Hematopoietic multipotent progenitor cell treated with erythropoietin and hydrocortisone succinate and interleukin-3 and kit ligand, for 4 days (in vitro differentiated cells): ENCODE measurements around the gene MCUB.
A peak's percentile ranks its signal among the peaks of the same experiment; 100 is the strongest.
"Not testable (repeated sequence)": the region's sequence is repeated elsewhere in the genome, so short reads cannot be mapped to it uniquely, and the experiment has no call there.

Experiments
- DNase-seq: peaks from one replicate; pipeline ENCODE4 v3.0.0-alpha.2; 2015

MCUB gene

GRCh38 chr4:109640644-109641043, 80.6 kb downstream of the MCUB start:
- DNase-seq = no peak

GRCh38 chr4:109645874-109646710, 86.0 kb downstream of the MCUB start:
- no peak for DNase-seq

- no peak for DNase-seq
Observed at GRCh38 chr4:109648266-109648996, 88.4 kb downstream of the MCUB start.

- no peak for DNase-seq
Observed at GRCh38 chr4:109648997-109649575, 89.0 kb downstream of the MCUB start.

- no peak for DNase-seq
Observed at GRCh38 chr4:109649872-109650271, 89.8 kb downstream of the MCUB start.

- DNase-seq = no peak
Observed at GRCh38 chr4:109655396-109655795, 95.3 kb downstream of the MCUB start.

GRCh38 chr4:109657854-109658418, 97.9 kb downstream of the MCUB start:
- no peak for DNase-seq

GRCh38 chr4:109658871-109659410, 98.9 kb downstream of the MCUB start:
- DNase-seq = peak; percentile 27

- no peak for DNase-seq
Observed at GRCh38 chr4:109662116-109662515, 102.1 kb downstream of the MCUB start.

- no peak for DNase-seq
Observed at GRCh38 chr4:109662771-109663170, 102.7 kb downstream of the MCUB start.

- DNase-seq = no peak
Observed at GRCh38 chr4:109665783-109666485, 105.9 kb downstream of the MCUB start.

- no peak for DNase-seq
Observed at GRCh38 chr4:109671350-109671749, 111.3 kb downstream of the MCUB start.

- DNase-seq = peak; percentile 68
Observed at GRCh38 chr4:109672169-109672930, 112.3 kb downstream of the MCUB start.

GRCh38 chr4:109673303-109673702, 113.3 kb downstream of the MCUB start:
- no peak for DNase-seq

GRCh38 chr4:109675181-109675580, 115.1 kb downstream of the MCUB start:
- DNase-seq = no peak

- DNase-seq = no peak
Observed at GRCh38 chr4:109675843-109676242, 115.8 kb downstream of the MCUB start.

GRCh38 chr4:109676886-109677285, 116.8 kb downstream of the MCUB start:
- peak; percentile 33 for DNase-seq

GRCh38 chr4:109678472-109678871, 118.4 kb downstream of the MCUB start:
- not testable (repeated sequence) for DNase-seq

- not testable (repeated sequence) for DNase-seq
Observed at GRCh38 chr4:109678925-109679324, 118.9 kb downstream of the MCUB start.

GRCh38 chr4:109682875-109683274, 122.8 kb downstream of the MCUB start:
- DNase-seq = no peak

GRCh38 chr4:109683621-109684253, 123.7 kb downstream of the MCUB start:
- DNase-seq = peak; percentile 31
